Muscle layer of colon (tissue), 2 donors: Measurements from ENCODE around the gene PODNL1.

Experiments
- H3K27ac ChIP-seq: one replicate; pipeline ENCODE4 v1.7.0; 2013; ENCODE audit warnings: low read depth, mild to moderate bottlenecking, low read length, moderate library complexity
- H3K27me3 ChIP-seq, 2 donors: one replicate each; pipeline ENCODE4 v1.7.0; 2013; ENCODE audit warnings: low read length in 2 of 2, mild to moderate bottlenecking in 2 of 2; ENCODE audit not compliant: insufficient read depth in 2 of 2, control insufficient read depth in 1 of 2
- H3K36me3 ChIP-seq: one replicate; pipeline ENCODE4 v1.7.0; 2013; ENCODE audit warnings: mild to moderate bottlenecking, low read length; ENCODE audit not compliant: insufficient read depth
- H3K4me1 ChIP-seq: one replicate; pipeline ENCODE4 v1.7.0; 2013; ENCODE audit warnings: mild to moderate bottlenecking, low read length; ENCODE audit not compliant: insufficient read depth
- H3K4me3 ChIP-seq, 2 donors: one replicate each; pipeline ENCODE4 v1.7.0; 2013; ENCODE audit warnings: low read length in 2 of 2, low read depth in 1 of 2, mild to moderate bottlenecking in 1 of 2, moderate library complexity in 1 of 2
- H3K9ac ChIP-seq: one replicate; pipeline ENCODE4 v1.7.0; 2013; ENCODE audit warnings: low read length
- H3K9me3 ChIP-seq: one replicate; pipeline ENCODE4 v1.7.0; 2013; ENCODE audit warnings: mild to moderate bottlenecking, low read length
- donor health status: abdominal sarcoma.
- donor health status: Adenocarcinoma of cecum.

PODNL1 gene

DNA sequence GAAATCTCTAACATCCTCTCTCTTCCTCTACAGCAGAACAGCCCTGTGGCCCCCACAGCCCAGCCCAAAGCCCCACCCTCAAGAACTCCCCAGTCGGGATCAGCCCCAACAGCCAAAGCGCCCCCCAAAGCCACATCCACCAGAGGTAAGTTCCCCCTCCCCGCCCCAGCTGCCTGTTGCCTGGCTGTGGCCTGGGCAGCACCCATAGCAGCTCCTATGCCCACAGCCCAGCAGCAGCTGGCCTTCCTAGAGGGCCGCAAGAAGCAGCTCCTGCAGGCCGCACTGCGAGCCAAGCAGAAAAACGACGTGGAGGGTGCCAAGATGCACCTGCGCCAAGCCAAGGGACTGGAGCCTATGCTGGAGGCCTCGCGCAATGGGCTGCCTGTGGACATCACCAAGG lies 17.7 kb downstream of the PODNL1 start:
- Histone ChIP-seq H3K9ac (no peak overlapping the region), H3K27me3 (no peaks in the 10 kb centered on the region), H3K9me3 (no peaks in the 10 kb centered on the region), H3K4me3 (no peak overlapping the region), H3K36me3 (peaks cover 47% of the 10 kb centered on the region), H3K4me1 (no peaks in the 10 kb centered on the region), H3K27ac (no peak overlapping the region)

DNA sequence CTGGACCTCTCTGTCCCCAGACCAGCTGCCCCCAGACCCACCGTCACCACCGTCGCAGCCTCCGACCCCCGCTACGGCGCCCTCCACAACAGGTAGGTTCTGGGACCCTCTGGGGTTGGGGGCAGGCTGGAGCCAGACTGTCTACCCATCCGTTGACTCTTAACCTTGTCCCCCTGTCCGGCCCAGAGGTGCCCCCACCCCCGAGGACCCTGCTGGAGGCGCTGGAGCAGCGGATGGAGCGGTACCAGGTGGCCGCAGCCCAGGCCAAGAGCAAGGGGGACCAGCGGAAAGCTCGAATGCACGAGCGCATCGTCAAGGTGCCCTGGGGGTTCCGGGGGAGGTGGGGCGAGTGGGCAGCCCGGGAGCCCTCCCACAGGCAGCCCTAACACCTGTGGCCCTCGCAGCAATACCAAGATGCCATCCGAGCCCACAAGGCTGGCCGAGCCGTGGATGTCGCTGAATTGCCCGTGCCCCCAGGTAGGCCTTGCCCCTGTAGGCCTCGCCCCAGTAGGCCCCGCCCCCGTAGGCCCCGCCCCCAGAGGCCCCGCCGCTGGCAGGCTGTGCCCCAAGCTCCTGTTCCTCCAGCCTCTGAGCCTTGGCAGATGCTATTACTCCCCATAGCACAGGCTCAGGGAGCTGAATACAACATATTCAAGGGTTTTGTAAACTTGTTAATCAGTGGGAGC lies 19.3 kb downstream of the PODNL1 start:
- Histone ChIP-seq H3K4me1 (no peaks in the 10 kb centered on the region), H3K36me3 (peaks cover 46% of the 10 kb centered on the region), H3K27ac (no peak overlapping the region), H3K4me3 (no peak overlapping the region), H3K9ac (no peak overlapping the region), H3K27me3 (no peaks in the 10 kb centered on the region), H3K9me3 (no peaks in the 10 kb centered on the region)

DNA sequence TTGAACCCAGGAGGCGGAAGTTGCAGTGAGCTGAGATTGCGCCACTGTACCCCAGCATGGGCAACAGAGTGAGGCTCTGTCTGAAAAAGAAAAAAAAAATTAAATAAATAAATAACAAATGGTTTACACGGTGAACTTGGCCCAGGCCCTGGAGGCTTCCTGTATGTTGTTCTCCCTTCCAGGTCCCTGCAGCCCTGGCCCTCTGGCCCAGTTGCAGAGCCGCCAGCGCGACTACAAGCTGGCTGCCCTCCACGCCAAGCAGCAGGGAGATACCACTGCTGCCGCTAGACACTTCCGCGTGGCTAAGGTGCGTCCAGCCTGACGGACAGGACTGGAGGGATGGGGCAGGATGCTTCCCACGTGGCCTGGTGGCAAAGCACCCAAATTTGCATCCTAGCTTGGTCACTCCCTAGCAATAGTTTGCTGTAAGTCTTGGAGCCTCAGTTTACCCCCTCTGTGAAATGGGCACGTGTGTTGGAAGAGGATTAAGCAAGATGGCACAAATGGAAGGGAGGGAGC lies 20.3 kb downstream of the PODNL1 start:
- peaks cover 44% of the 10 kb centered on the region for H3K36me3 ChIP-seq
- no peak overlapping the region for H3K4me3 ChIP-seq
- H3K9me3 ChIP-seq, result no peaks in the 10 kb centered on the region
- no peak overlapping the region for H3K27ac ChIP-seq
- H3K27me3 ChIP-seq, result no peaks in the 10 kb centered on the region
- no peak overlapping the region for H3K9ac ChIP-seq
- no peaks in the 10 kb centered on the region for H3K4me1 ChIP-seq

DNA sequence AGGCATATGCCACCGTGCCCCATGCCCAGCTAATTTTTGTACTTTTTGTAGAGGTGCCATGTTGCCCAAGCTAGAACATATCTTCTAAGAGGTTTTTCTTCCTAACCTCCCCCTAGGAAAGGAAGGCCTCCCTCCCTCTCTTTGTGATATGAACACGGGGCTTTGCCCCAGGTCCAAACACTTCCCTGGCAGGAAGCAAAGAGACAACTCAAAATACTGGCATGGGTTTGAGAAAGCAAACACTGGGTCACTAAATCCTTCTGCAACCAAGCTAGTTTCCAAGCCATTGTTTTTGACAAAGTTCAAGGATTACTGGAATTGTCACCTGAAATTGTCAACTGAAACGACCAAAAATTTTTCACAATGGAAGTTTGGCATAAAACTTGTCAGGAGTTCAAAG lies 23.4 kb downstream of the PODNL1 start:
- H3K36me3 ChIP-seq, result peaks cover 28% of the 10 kb centered on the region
- no peak overlapping the region for H3K27ac ChIP-seq
- H3K4me3 ChIP-seq, result no peak overlapping the region
- no peaks in the 10 kb centered on the region for H3K4me1 ChIP-seq
- no peaks in the 10 kb centered on the region for H3K9me3 ChIP-seq
- H3K27me3 ChIP-seq, result no peaks in the 10 kb centered on the region
- no peak overlapping the region for H3K9ac ChIP-seq

DNA sequence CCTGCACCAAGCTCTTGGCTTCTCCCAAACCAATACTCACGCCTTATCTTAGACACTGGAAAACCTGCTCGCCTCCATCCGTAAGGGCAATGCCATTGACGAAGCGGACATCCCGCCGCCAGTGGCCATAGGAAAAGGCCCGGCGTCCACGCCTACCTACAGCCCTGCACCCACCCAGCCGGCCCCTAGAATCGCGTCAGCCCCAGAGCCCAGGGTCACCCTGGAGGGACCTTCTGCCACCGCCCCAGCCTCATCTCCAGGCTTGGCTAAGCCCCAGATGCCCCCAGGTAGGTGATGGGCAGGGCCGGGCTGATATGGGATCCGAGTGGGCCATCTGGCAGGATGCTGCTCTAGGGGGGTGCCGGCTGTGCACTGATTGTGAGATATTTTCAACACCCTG lies 24.9 kb downstream of the PODNL1 start:
- Histone ChIP-seq H3K9me3 (no peaks in the 10 kb centered on the region), H3K9ac (no peak overlapping the region), H3K27me3 (no peaks in the 10 kb centered on the region), H3K4me1 (no peaks in the 10 kb centered on the region), H3K36me3 (peaks cover 26% of the 10 kb centered on the region), H3K4me3 (no peak overlapping the region), H3K27ac (no peak overlapping the region)

GRCh38 chr19:13909430-13909829 lies 28.8 kb downstream of the PODNL1 start:
- Histone ChIP-seq H3K27me3 (no peaks in the 10 kb centered on the region), H3K4me3 (no peak overlapping the region), H3K36me3 (peaks cover 9% of the 10 kb centered on the region), H3K9me3 (no peaks in the 10 kb centered on the region), H3K4me1 (peaks cover 7% of the 10 kb centered on the region), H3K9ac (no peak overlapping the region), H3K27ac (no peak overlapping the region)

DNA sequence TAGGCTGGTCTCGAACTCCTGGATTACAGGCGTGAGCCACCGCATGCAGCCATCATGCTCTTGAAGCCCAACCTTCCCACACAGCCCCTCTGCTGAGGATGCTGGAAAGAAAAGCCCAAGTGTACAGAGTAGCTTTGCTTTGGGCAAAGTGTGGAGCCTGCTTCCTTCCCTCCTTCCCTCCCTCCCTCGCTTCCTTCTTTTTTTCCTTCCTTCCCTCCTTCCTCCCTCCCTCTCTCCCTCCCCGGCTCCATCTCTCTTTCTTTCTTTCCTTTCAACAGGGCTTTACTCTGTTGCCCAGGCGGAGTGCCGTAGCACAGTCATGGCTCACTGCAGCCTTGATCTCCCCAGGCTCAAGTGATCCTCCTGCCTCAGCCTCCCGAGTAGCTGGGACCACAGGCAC lies 29.5 kb downstream of the PODNL1 start:
- no peak overlapping the region for H3K9ac ChIP-seq

GRCh38 chr19:13906910-13907309 lies 31.3 kb downstream of the PODNL1 start:
- peak overlapping the region; percentile 72 for H3K27ac ChIP-seq

More for the DNA sequence above, 29.5 kb downstream of the PODNL1 start:
- Histone ChIP-seq H3K27ac (no peak overlapping the region), H3K36me3 (peaks cover 9% of the 10 kb centered on the region), H3K9me3 (no peaks in the 10 kb centered on the region), H3K4me1 (peaks cover 7% of the 10 kb centered on the region), H3K4me3 (no peak overlapping the region), H3K27me3 (no peaks in the 10 kb centered on the region)

GRCh38 chr19:13906521-13906904 lies 31.7 kb downstream of the PODNL1 start:
- Histone ChIP-seq H3K9ac (peak overlapping the region; percentile 41), H3K27me3 (no peaks in the 10 kb centered on the region), H3K4me1 (peaks cover 7% of the 10 kb centered on the region), H3K4me3 (peak overlapping the region; percentile 80 to 86), H3K36me3 (no peaks in the 10 kb centered on the region), H3K9me3 (no peaks in the 10 kb centered on the region), H3K27ac (peak overlapping the region; percentile 72)

More at GRCh38 chr19:13906910-13907309, 31.3 kb downstream of the PODNL1 start:
- no peaks in the 10 kb centered on the region for H3K9me3 ChIP-seq
- H3K4me3 ChIP-seq, result peak overlapping the region; percentile 80 to 86
- H3K9ac ChIP-seq, result peak overlapping the region; percentile 41
- H3K4me1 ChIP-seq, result peaks cover 7% of the 10 kb centered on the region
- H3K27me3 ChIP-seq, result no peaks in the 10 kb centered on the region
- H3K36me3 ChIP-seq, result no peaks in the 10 kb centered on the region

DNA sequence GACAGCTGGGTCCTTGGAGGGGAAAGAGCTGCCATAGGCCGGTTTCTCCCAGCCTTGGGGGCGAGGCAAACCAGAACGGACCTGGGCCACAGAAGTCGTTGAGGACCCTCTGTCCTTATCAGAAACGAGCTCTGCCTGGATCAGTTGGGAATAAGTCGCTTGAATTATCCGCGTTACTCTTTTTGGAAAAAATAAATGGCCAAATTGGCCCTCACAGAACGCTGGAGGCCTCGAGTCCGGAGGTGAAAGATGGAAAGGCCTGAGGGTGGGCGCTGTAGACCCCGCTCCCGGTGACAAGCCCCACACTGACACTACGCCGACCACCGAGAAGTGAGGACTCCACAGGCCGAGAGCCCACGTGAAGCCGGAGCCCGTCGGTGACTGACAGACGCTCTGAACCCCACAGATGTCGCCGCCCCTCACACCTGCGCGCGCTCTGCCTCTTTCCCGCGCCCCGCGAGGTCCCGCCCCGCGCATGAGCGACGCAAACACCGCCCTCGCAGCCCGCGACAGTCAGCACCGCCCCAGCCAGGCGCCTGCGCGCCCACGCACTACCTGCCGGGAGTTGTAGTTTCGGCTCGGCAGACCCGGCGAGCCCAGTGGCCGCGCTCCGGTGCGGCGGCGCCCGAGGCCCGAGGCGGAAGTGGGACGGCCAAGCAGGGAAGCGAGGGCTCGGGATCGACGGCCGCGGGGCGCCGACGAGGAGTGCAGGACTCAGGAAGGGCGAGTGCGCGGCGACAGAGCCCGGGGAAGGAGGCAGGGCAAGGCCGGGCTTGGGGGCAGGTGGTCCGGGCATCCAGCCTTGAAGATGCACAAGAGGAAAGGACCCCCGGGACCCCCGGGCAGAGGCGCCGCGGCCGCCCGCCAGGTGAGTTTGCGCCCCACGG lies 32.3 kb downstream of the PODNL1 start, which contains the start of the genes BRME1 and CC2D1A:
Gene BRME1, minus strand, starts transcription at position 484 of the 887 bp plus-strand sequence. CDS start 1,225 bp downstream, outside the sequence.
Gene CC2D1A, plus strand, starts transcription at position 568 of the 887 bp plus-strand sequence. Its CDS starts 241 bp downstream, at position 809.
- H3K36me3 ChIP-seq, result no peaks in the 10 kb centered on the region
- no peaks in the 10 kb centered on the region for H3K27me3 ChIP-seq
- peak within 1 kb of the TSS; percentile 72 for H3K27ac ChIP-seq
- H3K4me1 ChIP-seq, result peaks cover 7% of the 10 kb centered on the region
- peak within 1 kb of the TSS; percentile 41 for H3K9ac ChIP-seq
- peak within 1 kb of the TSS; percentile 80 to 86 for H3K4me3 ChIP-seq
- no peaks in the 10 kb centered on the region for H3K9me3 ChIP-seq

DNA sequence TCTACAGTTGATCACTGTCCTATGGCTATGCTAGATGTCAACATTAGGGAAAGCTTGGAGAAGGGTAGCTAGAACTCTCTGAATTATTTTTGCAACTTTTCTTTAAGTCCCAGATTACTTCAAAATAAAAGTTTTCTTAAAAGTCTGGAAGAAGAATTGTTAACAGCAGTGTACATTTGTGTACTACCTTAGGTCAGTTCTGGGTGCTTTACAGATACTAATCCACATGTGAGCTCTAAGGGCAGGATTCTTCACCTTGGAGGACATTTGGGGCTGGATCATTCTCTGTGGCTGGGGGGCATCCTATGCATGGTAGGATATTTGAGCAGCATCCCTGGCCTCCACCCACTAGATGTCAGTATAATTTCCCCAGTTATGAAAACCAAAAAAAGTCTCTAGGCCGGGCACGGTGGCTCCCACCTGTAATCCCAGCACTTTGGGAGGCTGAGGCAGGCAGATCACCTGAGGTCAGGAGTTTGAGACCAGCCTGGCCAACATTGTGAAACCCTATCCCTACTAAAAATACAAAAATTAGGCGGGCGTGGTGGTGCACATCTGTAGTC lies 35.1 kb downstream of the PODNL1 start:
- Histone ChIP-seq H3K4me3 (no peak overlapping the region), H3K27me3 (no peaks in the 10 kb centered on the region), H3K27ac (no peak overlapping the region), H3K4me1 (peaks cover 7% of the 10 kb centered on the region), H3K36me3 (no peaks in the 10 kb centered on the region), H3K9ac (no peak overlapping the region), H3K9me3 (no peaks in the 10 kb centered on the region)
